ENCODE measurements around the gene BAZ1A. TPM values are rescaled to one million over a fixed set of nuclear protein-coding genes. Genes with fewer than 3 reads are reported as not detected.
A peak's percentile ranks its signal among the peaks of the same experiment; 100 is the strongest.

The BAZ1A gene
- total RNA-seq, 1 donor from 2014 or later: 38.5 TPM

DNA sequence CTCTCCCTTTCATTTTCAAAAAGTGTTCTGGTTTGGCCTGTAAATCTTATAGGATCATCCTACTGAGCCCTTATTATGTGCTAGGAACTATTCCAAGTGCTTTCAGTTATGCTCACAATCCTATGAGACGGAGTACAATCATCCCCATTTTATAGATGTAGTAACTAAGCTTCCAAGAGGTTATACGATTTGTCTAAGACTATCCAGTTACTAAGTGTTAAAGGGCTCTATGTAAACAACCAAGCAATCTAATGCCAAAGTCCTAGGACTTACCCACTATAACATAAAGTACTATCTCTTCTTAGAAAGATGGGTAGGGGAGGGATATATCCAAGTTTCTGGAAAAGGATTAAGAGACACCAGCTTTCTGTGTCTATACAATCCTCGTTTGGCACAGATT, 167.4 kb downstream of the BAZ1A start:
- peaks cover 0 to 5% of the 10 kb centered on the region in 2 donors for H3K36me3 ChIP-seq
- H3K9me3 ChIP-seq: no peaks in the 10 kb centered on the region
- H3K27me3 ChIP-seq: no peaks in the 10 kb centered on the region
- peaks cover 7% of the 10 kb centered on the region for H3K4me1 ChIP-seq
- peak overlapping the region; percentile 63 for H3K27ac ChIP-seq
- intact Hi-C loops (cut with DNase I): no loop called here
- no peak for DNase-seq (ENCODE audit: extremely low spot score in 2 of 2)
- TF ChIP-seq, protein P1, sequence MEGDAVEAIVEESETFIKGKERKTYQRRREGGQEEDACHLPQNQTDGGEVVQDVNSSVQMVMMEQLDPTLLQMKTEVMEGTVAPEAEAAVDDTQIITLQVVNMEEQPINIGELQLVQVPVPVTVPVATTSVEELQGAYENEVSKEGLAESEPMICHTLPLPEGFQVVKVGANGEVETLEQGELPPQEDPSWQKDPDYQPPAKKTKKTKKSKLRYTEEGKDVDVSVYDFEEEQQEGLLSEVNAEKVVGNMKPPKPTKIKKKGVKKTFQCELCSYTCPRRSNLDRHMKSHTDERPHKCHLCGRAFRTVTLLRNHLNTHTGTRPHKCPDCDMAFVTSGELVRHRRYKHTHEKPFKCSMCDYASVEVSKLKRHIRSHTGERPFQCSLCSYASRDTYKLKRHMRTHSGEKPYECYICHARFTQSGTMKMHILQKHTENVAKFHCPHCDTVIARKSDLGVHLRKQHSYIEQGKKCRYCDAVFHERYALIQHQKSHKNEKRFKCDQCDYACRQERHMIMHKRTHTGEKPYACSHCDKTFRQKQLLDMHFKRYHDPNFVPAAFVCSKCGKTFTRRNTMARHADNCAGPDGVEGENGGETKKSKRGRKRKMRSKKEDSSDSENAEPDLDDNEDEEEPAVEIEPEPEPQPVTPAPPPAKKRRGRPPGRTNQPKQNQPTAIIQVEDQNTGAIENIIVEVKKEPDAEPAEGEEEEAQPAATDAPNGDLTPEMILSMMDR (IDR thresholded peaks at IDR 0.05): no peak
- TF ChIP-seq POLR2A (IDR thresholded peaks at IDR 0.05) (no peak), POLR2AphosphoS5 (IDR thresholded peaks at IDR 0.05; ENCODE audit: insufficient read depth in 1 of 2, low read depth in 1 of 2) (no peak)
- H3K4me3 ChIP-seq: no peak overlapping the region

Small RNA genes within 50 kb of the gene (small RNA-seq; reads per million reads assigned to genes)
- gene AL121603.1 (not detected), gene RNU7-41P (not detected)

Other genes starting within 250 kb of the BAZ1A start
- gene SNX6, start 245.2 kb downstream of the BAZ1A start, total RNA-seq: 46.4 TPM
- gene CFL2, start 160.8 kb downstream of the BAZ1A start, total RNA-seq: 67.8 TPM
- gene SRP54, start 107.6 kb upstream of the BAZ1A start, total RNA-seq: 37.6 TPM
- 41.3 TPM for gene FAM177A1, start 170.9 kb upstream of the BAZ1A start, total RNA-seq
- gene PPP2R3C, start 246.6 kb upstream of the BAZ1A start, total RNA-seq: 14.5 TPM
- gene PRORP, start 247.2 kb upstream of the BAZ1A start, total RNA-seq: 11.0 TPM

Data from vagina (tissue), 2 donors.